Measurements from ENCODE around the gene ITPR3.

Gene ITPR3

GRCh38 chr6:33689148-33689494, 68.0 kb downstream of the ITPR3 start:
- DNase-seq (ENCODE audit: low read depth): no peak
- no peak for TF ChIP-seq CTCF (conservative IDR thresholded peaks at IDR 0.05; ENCODE audit: low read depth, low read length)
- no peak overlapping the region for H3K4me3 ChIP-seq (ENCODE audit: low read length)

DNA sequence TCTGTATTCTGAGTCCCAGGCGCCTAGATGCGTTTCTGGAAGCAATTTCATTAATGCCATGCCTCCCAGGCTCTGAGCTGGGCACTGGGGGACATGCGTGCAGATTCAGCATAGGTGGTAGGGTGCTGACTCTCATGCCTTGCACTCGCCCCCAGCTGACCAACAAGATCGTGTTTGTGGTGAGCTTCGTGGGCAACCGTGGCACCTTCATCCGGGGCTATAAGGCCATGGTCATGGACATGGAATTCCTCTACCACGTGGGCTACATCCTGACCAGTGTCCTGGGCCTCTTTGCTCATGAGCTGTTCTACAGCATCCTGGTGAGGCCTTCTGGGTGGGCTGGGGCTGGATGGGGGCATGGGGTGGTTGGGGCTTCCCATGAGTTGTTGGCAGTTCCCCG, 68.8 kb downstream of the ITPR3 start:
- no peak overlapping the region for H3K4me3 ChIP-seq (ENCODE audit: low read length)
- TF ChIP-seq CTCF (conservative IDR thresholded peaks at IDR 0.05; ENCODE audit: low read depth, low read length): no peak
- no peak for DNase-seq (ENCODE audit: low read depth)

GRCh38 chr6:33690766-33691165, 69.6 kb downstream of the ITPR3 start:
- H3K4me3 ChIP-seq (ENCODE audit: low read length): no peak overlapping the region
- DNase-seq (ENCODE audit: low read depth): no peak
- TF ChIP-seq CTCF (conservative IDR thresholded peaks at IDR 0.05; ENCODE audit: low read depth, low read length): no peak

GRCh38 chr6:33691456-33692077, 70.4 kb downstream of the ITPR3 start:
- DNase-seq (ENCODE audit: low read depth): no peak
- TF ChIP-seq CTCF (conservative IDR thresholded peaks at IDR 0.05; ENCODE audit: low read depth, low read length): no peak
- no peak overlapping the region for H3K4me3 ChIP-seq (ENCODE audit: low read length)

DNA sequence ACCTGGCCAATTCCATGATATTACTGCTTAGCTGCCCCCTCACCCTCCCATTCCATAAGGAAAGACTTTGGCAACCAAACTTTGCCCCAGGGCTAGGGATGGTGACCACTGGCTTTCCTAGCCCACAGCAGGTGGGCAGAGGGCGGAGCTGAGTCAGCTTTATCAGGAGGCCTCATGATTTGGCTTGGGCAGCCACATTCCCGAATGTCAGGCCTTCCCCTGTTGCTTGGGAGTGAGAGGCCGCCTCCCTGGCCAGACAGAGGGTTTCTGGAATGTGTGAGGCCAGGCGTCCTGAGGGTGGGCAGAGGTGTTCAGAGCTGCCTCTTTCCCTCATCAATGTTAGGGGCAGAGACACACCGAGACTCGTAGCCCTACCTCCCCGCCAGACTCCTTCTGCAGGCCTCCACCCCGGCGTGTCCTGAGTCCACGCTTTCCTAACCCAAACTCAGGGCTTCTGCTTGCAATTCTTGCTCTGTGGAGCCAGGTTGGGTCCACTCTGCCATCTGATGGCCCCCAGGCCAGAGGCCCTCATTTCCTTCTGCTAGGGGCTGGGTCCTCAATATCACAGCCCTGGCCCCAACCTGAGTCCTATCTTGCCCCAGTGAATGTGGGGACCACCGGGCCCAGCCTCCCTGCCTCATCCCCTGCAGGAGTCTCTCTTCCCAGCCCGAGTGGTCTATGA, 71.1 kb downstream of the ITPR3 start:
- DNase-seq (ENCODE audit: low read depth): no peak
- no peak for TF ChIP-seq CTCF (conservative IDR thresholded peaks at IDR 0.05; ENCODE audit: low read depth, low read length)
- H3K4me3 ChIP-seq (ENCODE audit: low read length): no peak overlapping the region

DNA sequence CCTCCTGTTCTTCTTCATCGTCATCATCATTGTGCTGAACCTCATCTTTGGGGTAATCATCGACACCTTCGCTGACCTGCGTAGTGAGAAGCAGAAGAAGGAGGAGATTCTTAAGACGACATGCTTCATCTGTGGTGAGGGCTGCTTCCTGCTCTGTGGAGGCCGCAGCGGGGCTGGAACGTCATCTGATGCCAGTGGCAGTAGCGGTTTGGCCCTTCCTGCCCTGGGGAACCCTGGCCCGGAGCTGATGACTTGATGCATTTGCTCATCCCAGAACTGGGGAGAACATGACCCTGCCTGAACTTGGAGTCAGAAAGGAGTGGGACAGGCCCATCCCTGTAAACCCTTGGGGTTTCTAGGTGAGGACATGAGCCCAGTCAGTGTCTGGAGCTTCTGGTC, 71.6 kb downstream of the ITPR3 start:
- H3K4me3 ChIP-seq (ENCODE audit: low read length): no peak overlapping the region
- TF ChIP-seq CTCF (conservative IDR thresholded peaks at IDR 0.05; ENCODE audit: low read depth, low read length): no peak

More for the DNA sequence above, 71.6 kb downstream of the ITPR3 start:
- no peak for DNase-seq (ENCODE audit: low read depth)
